HG02973 (cell line): Measurements from ENCODE around the gene COA4.

ENCODE experiments used
- ATAC-seq: cut with Tn5 transposase; IDR thresholded peaks from one replicate; pipeline ENCODE4 v1.9.1; 2021; ENCODE audit warnings: moderate library complexity; ENCODE audit not compliant: unreplicated experiment

The COA4 gene

DNA sequence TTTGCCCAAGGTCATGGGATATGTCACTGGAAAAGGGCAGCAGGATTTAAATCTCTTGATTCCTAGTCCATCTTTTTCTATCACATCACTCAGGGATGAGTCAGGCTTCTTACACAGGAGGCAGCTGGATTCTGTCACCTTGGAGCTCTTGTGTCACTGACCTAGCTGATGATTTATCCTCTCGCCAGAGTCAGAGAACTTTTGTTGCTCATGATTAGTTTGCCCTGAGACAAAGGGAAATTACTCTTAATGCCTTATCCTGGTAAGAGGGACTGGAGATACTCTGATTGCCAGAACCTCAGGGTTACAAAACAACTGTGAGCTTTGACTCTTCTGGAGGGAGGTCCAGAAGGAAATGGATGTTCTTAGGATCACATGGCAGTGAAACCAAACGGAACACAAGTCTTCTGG lies 10.1 kb downstream of the COA4 start:
- ATAC-seq = no peak

DNA sequence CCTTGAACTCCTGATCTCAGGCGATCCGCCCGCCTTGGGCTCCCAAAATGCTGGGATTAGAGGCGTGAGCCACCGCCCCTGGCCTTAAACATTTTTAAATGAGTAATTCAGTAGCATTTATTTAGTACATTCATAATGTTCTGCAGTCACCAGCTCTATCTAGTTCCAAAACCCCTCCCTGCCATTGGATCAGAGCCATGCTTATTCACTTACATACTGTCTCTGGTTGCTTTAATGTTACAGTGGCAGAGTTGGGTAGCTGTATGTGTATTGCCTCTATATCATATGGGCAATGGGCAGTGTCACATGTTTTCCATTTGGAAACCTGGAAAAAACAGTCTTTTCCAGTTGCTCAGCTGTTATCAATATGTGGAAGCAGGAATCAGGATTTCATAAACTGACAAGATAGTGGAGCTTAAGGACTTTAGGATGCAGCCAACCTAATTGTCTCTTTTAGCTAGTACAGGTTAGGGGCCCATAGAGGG lies 10.5 kb downstream of the COA4 start:
- no peak for ATAC-seq

DNA sequence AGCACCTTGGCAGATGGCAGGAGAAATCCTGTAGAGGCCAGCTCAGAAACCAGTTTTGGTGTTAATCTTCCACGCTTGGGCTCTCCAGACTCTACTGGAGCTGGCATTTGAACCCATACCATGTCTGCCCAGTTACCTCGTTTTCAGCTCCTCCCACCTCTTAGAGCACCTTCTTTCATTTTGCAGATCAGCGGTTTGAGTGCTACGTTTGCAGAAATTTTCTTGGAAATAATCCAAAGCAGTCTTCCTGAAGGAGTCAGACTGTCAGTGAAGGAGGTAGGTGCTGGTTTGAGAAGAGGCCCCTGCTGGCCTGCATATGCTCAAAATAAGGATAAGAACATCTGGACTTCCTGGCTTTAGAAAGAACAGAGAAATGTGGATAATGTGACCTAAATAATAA lies 13.7 kb downstream of the COA4 start:
- ATAC-seq = no peak

DNA sequence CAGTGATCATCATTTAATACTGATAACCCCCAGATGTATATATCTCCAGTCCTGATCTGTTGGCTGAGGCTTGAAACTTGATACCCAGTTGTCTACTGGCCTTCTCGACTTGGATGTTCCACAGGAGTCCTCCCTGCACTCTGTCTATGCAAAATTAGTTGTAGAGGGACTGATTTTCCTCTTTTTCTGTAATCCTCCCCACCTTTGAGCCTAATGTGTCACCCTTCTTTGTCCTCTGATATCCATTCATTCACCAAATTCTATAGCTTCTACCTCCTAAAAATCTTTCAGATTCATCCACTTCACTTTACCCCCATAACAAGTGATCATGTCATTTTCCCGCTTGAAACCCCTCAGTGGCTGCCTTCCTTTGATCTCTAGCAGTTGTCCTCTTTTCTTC lies 16.4 kb downstream of the COA4 start:
- ATAC-seq = no peak

DNA sequence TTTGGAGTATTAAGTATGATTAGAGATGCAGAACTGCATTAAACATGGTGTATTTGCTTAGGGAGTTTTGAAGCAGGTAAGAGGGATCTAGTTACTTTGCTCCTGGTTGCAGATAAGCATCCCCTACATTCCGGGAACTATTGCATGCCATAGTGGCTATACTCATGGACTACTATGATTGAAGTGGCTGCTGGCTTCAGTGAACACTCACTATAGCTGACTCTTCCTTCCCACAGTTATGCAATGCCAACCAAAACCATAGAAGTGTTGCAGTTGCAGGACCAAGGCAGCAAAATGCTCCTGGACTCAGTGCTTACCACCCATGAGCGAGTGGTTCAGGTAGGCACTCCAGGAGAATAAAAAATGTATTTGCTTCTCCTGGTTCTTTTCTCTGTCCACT lies 17.0 kb downstream of the COA4 start:
- no peak for ATAC-seq

DNA sequence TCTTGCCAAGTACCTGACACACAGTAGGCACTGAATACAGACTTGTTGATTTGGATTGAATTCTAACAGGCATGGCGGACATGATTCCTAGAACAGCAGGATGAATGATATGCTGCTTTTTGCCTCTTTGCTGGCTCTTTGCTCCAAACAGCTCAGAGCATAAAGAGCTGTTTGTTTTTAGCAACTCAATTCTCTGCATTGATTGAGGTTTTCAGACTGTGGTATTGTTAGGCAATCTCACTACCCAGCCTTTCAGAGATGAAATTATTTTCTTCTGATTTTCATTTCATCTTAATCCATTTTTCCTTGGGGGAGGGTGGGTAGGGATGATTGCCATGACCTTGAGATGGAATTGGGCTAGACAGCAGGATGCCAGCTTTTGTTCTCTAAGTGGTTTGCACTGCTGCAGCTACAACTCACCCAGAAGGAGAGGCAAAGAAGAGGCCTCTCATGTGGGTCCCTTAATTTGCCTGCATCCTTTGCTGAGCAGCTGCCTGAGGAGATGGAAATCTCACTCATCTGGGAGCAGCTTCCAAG lies 20.5 kb downstream of the COA4 start:
- no peak for ATAC-seq

DNA sequence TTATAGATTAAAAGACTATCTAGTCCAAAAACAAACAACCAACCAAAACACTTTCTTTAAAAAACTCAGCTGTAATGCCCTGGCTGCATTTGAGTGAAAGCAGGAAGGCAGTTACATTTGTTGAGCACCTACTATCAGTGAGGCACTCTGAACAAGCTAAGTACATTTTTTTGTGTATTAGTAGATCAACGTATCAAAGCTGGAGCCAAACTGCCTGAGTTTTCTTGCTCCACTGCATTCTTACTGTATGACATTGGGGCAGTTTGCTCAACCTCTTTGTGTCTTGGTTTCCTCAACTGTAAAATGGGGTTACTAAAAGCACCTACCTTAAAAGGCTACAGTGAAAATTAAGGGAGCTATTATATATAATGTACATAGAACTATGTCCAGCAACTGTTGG lies 22.0 kb downstream of the COA4 start:
- ATAC-seq = no peak

DNA sequence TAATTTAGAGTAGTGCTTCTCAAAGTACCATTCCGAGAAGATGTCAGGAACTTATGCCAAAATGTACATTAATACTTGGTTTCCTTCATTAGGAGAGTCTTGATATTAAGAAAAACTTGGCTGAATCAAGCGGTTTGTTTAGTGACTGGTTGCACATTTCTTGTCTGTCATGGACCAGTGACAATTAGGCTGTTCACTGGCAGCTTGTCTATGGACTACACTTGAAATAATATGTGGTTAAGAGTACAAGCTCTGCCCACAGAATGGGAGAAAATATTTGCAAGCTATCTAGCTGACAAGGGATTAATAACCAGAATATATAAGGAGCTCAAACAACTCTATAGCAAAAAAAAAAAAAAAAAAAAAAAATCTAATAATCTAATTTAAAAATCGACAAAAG lies 24.6 kb downstream of the COA4 start:
- ATAC-seq = no peak

DNA sequence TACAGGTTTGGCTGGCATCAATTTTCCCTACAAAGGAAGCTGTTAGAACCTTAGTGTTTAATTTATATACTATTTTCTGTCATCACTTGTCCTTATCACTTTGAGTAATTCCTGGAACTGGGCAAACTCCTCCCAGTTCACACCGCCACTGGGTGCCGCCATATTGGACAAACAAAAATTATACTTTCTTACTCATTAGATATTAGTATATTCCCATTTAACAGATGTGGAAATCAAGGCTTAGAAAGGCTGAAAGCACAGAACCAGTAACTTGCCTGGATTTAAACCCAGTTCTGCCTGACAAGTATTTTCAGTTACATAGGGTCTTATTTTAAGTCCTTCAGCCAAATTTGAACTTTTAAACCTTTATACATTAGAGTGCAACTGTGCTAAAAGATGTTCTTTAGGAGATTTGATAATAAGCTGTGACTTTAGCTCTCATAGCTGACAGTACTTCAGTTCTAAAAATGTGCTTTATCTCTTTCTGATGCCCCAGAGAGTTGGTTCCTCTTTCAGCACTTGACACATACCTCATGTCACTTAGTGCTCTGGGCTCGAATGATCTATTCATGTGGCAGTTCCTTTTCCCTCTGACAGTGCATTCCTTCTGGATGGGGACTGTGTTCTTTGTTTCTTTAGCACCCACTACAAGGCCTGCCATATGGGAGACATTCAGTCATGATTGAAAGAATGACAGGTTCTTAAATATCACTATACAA lies 25.4 kb downstream of the COA4 start:
- ATAC-seq = no peak

DNA sequence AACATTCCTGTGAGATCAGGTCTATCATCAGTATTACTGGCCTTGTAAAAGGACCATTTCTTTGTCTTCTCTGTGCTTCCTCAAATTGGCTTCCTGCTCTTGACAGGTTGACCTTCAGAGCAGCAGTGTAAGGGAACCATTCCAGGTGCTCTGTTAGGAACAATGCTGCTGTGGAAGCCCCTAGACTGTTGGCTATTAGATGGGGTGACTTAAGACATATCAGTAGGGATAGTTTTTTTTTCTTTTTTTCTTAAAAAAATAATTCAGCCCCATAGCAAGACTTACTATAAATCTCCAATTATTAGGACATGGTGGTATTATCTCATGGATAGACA lies 37.6 kb downstream of the COA4 start:
- no peak for ATAC-seq

DNA sequence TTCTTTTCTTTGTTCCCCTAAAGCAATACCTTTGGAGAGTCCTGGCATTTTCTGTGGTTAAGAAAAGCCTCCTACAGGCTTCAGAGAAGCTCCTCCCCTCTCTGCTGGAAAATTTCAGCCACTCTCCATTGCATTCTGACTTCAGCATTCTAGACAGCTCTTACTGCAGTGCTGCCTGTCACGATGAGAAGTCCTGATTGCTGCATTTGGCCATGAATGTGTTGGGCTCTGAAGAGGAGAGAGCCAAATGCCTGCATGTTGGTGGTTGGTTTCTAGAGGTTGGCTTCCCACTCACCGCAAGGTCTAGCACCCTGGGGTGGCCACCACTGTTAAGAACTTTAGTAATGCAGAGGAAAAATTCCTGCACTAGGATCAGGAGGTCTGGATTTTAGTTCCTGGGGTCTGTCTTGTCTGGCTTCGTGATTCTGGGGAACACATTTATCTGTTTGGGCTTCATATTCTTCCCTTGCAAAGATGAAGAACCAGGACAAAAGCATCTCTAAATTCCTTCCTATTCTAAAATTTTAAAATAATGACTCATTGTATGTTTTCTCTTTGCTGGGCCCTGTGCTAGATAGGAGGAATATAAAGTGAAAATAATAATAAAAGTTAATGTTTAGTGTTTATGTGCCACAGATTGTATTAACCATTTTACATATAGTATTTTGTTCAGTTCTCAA lies 38.1 kb downstream of the COA4 start:
- no peak for ATAC-seq

DNA sequence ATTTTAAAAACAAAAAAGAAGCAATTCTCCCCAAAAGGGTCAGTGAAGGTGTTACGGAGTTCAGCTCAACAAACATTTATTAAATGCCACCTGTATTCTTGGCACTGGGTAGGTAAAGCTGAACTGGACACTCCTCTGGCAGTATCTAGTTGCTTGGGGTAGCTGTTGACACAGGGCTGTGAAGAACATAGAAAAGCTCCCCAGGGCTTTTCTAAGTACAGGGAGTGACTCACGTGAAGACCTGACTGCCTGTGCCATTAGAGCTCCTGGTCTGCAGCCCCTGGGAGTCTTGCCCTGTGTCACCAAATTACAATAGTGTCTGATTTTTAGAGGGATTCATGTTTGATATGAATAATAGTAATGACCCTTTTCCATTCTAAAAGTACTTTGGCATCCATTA lies 43.6 kb downstream of the COA4 start:
- ATAC-seq = no peak

DNA sequence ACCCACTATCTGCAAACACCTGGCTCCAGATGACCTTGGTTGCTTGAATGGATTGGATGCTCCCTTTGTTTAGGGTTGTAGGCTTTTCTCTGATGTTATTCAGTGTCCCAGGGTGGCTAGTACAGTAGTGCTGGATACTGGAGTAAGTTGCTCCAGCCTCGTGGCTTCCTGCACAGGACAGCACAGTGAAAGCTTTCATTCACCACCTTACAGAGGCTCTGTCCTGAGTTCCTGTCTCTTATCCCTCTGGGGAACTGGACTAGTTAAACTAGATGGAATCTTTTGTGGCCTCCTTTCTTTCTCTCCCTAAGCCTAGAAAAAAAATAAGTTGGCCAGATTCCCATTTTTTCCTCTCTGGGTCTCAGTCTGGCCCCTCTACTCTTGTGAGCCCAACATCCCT lies 46.4 kb downstream of the COA4 start:
- ATAC-seq = no peak
